K562 (cell line): ENCODE results near the gene PHKB. TPM values are rescaled to one million over a fixed set of nuclear protein-coding genes. Genes with fewer than 3 reads are reported as not detected.

Source experiments
- CBX1 ChIP-seq: sonication (generic); IDR thresholded peaks from 2 replicates; pipeline ENCODE4 v1.6.1; 2016; ENCODE audit warnings: antibody characterized with exemption, low read depth, mild to moderate bottlenecking
- CCAR2 ChIP-seq: fragments of 200-400 bp; formaldehyde crosslinking; IDR thresholded peaks from 2 replicates; pipeline ENCODE4 v1.6.1; 2017; ENCODE audit warnings: mild to moderate bottlenecking, low read depth, low read length
- CHAMP1 ChIP-seq: fragments of 450-650 bp; IDR thresholded peaks from 2 replicates; pipeline ENCODE4 v1.6.1; 2016; ENCODE audit warnings: mild to moderate bottlenecking
- CHCHD3 ChIP-seq: fragments of 250-450 bp; sonication (Bioruptor Pico); IDR thresholded peaks from 2 replicates; pipeline ENCODE4 v2.1.2; 2022; ENCODE audit warnings: mild to moderate bottlenecking
- CHD2 ChIP-seq: IDR thresholded peaks from 2 replicates; pipeline ENCODE4 v1.6.1; 2011; ENCODE audit warnings: low read depth, low read length
- CREB3 ChIP-seq: fragments of 450-650 bp; conservative IDR thresholded peaks from 2 replicates; pipeline ENCODE4 v1.6.1; 2016; ENCODE audit warnings: missing genetic modification characterization, low read depth, mild to moderate bottlenecking, missing compliant biosample characterization, moderate library complexity
- ETV6 ChIP-seq, 3 experiments: fragments of 150-350 bp in 1 of 3; sonication (generic) in 1 of 3; formaldehyde crosslinking in 1 of 3; IDR thresholded peaks; 2 replicates each; pipeline versions ENCODE4 v1.6.1 to v1.8.0; 2014 to 2022; ENCODE audit warnings: borderline replicate concordance in 2 of 3, low read depth in 2 of 3, antibody characterized with exemption in 1 of 3, low read length in 1 of 3, mild to moderate bottlenecking in 1 of 3, missing genetic modification reagents in 1 of 3
- FOXK1 ChIP-seq: sonication (generic); formaldehyde crosslinking; IDR thresholded peaks from 2 replicates; pipeline ENCODE4 v1.8.0; 2022; ENCODE audit warnings: missing genetic modification reagents, mild to moderate bottlenecking, borderline replicate concordance
- MAFF ChIP-seq: IDR thresholded peaks from 2 replicates; pipeline ENCODE4 v1.6.1; 2012; ENCODE audit warnings: low read length, improper control_type of control experiment
- MBD1 ChIP-seq: fragments of 250-450 bp; sonication (Bioruptor Pico); IDR thresholded peaks from 2 replicates; pipeline ENCODE4 v1.8.0; 2022; ENCODE audit warnings: inconsistent platforms
- MIER1 ChIP-seq: fragments of 450-650 bp; IDR thresholded peaks from 2 replicates; pipeline ENCODE4 v1.6.1; 2016; ENCODE audit warnings: antibody characterized with exemption, mild to moderate bottlenecking, low read depth
- PML ChIP-seq: IDR thresholded peaks from 2 replicates; pipeline ENCODE4 v1.6.1; 2012; ENCODE audit warnings: low read length, inconsistent platforms
- PRMT5 ChIP-seq: sonication (generic); formaldehyde crosslinking; IDR thresholded peaks from 2 replicates; pipeline ENCODE4 v1.5.0; 2020; ENCODE audit warnings: missing genetic modification reagents
- ZNF197 ChIP-seq: fragments of 200-800 bp; sonication (Bioruptor generic); IDR thresholded peaks from 2 replicates; pipeline ENCODE4 v1.6.1; 2016; ENCODE audit warnings: low read depth, missing genetic modification characterization, missing compliant biosample characterization
- ZNF282 ChIP-seq: sonication (generic); formaldehyde crosslinking; IDR thresholded peaks from 2 replicates; pipeline ENCODE4 v1.8.1; 2023; ENCODE audit warnings: missing genetic modification reagents
- ZNF41 ChIP-seq: fragments of 250-450 bp; sonication (Bioruptor Pico); conservative IDR thresholded peaks from 2 replicates; pipeline ENCODE4 v1.4.0; 2020; ENCODE audit warnings: mild to moderate bottlenecking
- ZNF561 ChIP-seq: fragments of 450-650 bp; formaldehyde crosslinking; conservative IDR thresholded peaks from 2 replicates; pipeline ENCODE4 v1.4.0; 2020; ENCODE audit warnings: mild to moderate bottlenecking, moderate library complexity
- ZNF592 ChIP-seq: fragments of 450-650 bp; IDR thresholded peaks from 2 replicates; pipeline ENCODE4 v1.6.1; 2017; ENCODE audit warnings: antibody characterized with exemption, mild to moderate bottlenecking
- ZNF778 ChIP-seq: fragments of 450-650 bp; formaldehyde crosslinking; IDR thresholded peaks from 2 replicates; pipeline ENCODE4 v1.4.0; 2020; ENCODE audit warnings: mild to moderate bottlenecking, moderate library complexity
- polyA plus RNA-seq, 8 experiments: library from polyadenylated mRNA; depleted of rRNA in 4 of 8; stranded (reverse) in 5 of 8; unstranded in 3 of 8; fragments of >200 nt; fragmentation: Nextera tagmentation in 2 of 8; fragmentation: Illumina TruSeq in 1 of 8; extraction: Ambion mirVana in 2 of 8; extraction: Trizol in 1 of 8; gene quantifications; 2 replicates each; pipeline versions ENCODE4 v1.2.1 to v1.2.3, GENCODE V29; 2011 to 2014; ENCODE audit warnings: inconsistent platforms in 1 of 8, missing spikeins in 1 of 8
- total RNA-seq, 7 experiments: library from RNA; depleted of rRNA in 6 of 7; stranded (reverse); fragments of >200 nt in 6 of 7; fragmentation: Illumina TruSeq in 2 of 7; extraction: Trizol in 2 of 7; gene quantifications; 2 replicates each; pipeline versions ENCODE4 v1.2.1 to v1.2.3, GENCODE V29; 2011 to 2021; ENCODE audit warnings: low replicate concordance in 1 of 7

The PHKB gene
- total and polyA plus RNA-seq, 9 of the 15 experiments (the other 6 are each of a cell fraction or from before 2014, with no cell fraction given): 24.7 to 92.3 (median 67.0) TPM

- TF ChIP-seq ZNF592: peak; percentile 97
- TF ChIP-seq CREB3 (tag): peak; percentile 91; the same call in 1 of the 2 replicates
- no peak for TF ChIP-seq CHCHD3 (CRISPR knock-in tag)
- no peak for TF ChIP-seq FOXK1 (CRISPR knock-in tag)
- TF ChIP-seq MBD1 (CRISPR knock-in tag): no peak
- TF ChIP-seq ZNF778 (CRISPR knock-in tag): no peak
- TF ChIP-seq CHD2: no peak
- no peak for TF ChIP-seq MIER1
- no peak for TF ChIP-seq CBX1
- TF ChIP-seq MAFF: peak; percentile 46; the same call in 1 of the 2 replicates
- no peak for TF ChIP-seq ZNF41 (CRISPR knock-in tag)
- TF ChIP-seq ZNF561 (CRISPR knock-in tag): no peak
- TF ChIP-seq CHAMP1: peak; percentile 80
- TF ChIP-seq PRMT5 (CRISPR knock-in tag): no peak
- no peak for TF ChIP-seq ZNF282 (CRISPR knock-in tag)
- TF ChIP-seq ETV6 (IDR thresholded peaks at IDR 0.05; ENCODE audit: borderline replicate concordance in 1 of 2, low read depth in 2 of 2, low read length in 1 of 2): no peak
- no peak for TF ChIP-seq ETV6 (CRISPR knock-in tag; IDR thresholded peaks at IDR 0.05; ENCODE audit: borderline replicate concordance)
- peak; percentile 63; the same call in 1 of the 2 replicates for TF ChIP-seq PML
- TF ChIP-seq ZNF197: no peak
- no peak for TF ChIP-seq CCAR2
Measured at GRCh38 chr16:47625115-47625567, 164.0 kb downstream of the PHKB start (continued).
